AML-193 (cell line): ENCODE measurements around the gene PHC2.
"Not testable (repeated sequence)": the region's sequence is repeated elsewhere in the genome, so short reads cannot be mapped to it uniquely, and the experiment has no call there.

ENCODE experiments used
- DNase-seq, 2 experiments: peaks; one replicate each; lab custom pipeline; 2025; lab: John Stamatoyannopoulos, UW

Gene PHC2

GRCh38 chr1:33311706-33312412 lies 119.0 kb downstream of the PHC2 start:
- DNase-seq: no peak

GRCh38 chr1:33310702-33311101 lies 120.2 kb downstream of the PHC2 start:
- DNase-seq: no peak

GRCh38 chr1:33309351-33309750 lies 121.5 kb downstream of the PHC2 start:
- DNase-seq: not testable (repeated sequence)

GRCh38 chr1:33307494-33307864 lies 123.4 kb downstream of the PHC2 start:
- DNase-seq: no peak

- no peak for DNase-seq
These were observed 124.0 kb downstream of the PHC2 start for GRCh38 chr1:33306653-33307493.

GRCh38 chr1:33305816-33306652 lies 124.9 kb downstream of the PHC2 start:
- DNase-seq: no peak

- DNase-seq: no peak
These were observed 125.9 kb downstream of the PHC2 start for GRCh38 chr1:33305016-33305415.

- peak in 1 of 2 experiments; percentile 12 for DNase-seq
These were observed 128.6 kb downstream of the PHC2 start for GRCh38 chr1:33302325-33302724.

GRCh38 chr1:33301273-33301984 lies 129.5 kb downstream of the PHC2 start:
- DNase-seq: no peak

GRCh38 chr1:33300673-33301072 lies 130.2 kb downstream of the PHC2 start:
- DNase-seq: peak in 1 of 2 experiments; percentile 5

GRCh38 chr1:33299461-33300155 lies 131.3 kb downstream of the PHC2 start:
- DNase-seq: no peak

- DNase-seq: peak; percentile 49 to 63
These were observed 132.1 kb downstream of the PHC2 start for GRCh38 chr1:33298623-33299277.

GRCh38 chr1:33297911-33298622 lies 132.8 kb downstream of the PHC2 start:
- DNase-seq: no peak

GRCh38 chr1:33296824-33297223 lies 134.1 kb downstream of the PHC2 start:
- DNase-seq: no peak

GRCh38 chr1:33296082-33296458 lies 134.8 kb downstream of the PHC2 start:
- DNase-seq: no peak

GRCh38 chr1:33295450-33296081 lies 135.3 kb downstream of the PHC2 start:
- DNase-seq: peak; percentile 27 to 28

- DNase-seq: no peak
These were observed 135.9 kb downstream of the PHC2 start for GRCh38 chr1:33295023-33295422.

GRCh38 chr1:33294071-33295010 lies 136.6 kb downstream of the PHC2 start:
- DNase-seq: no peak
